Large intestine (tissue), 3 donors: ENCODE results near the gene HOXA2. TPM values are rescaled to one million over a fixed set of nuclear protein-coding genes. Genes with fewer than 3 reads are reported as not detected.

Experiments
- DNase-seq, 2 donors: peaks; one replicate each; pipeline versions ENCODE4 v3.0.0 to v3.0.0-alpha.2; 2013
- H3K27ac ChIP-seq: one replicate; pipeline ENCODE4 v1.5.1; 2013; ENCODE audit warnings: low read length
- H3K27me3 ChIP-seq: 2 replicates; pipeline ENCODE4 v1.6.1; 2013; ENCODE audit warnings: low read length; ENCODE audit not compliant: control insufficient read depth, insufficient read depth
- H3K36me3 ChIP-seq: 2 replicates; pipeline ENCODE4 v1.6.1; 2013; ENCODE audit warnings: low read length; ENCODE audit not compliant: control insufficient read depth, insufficient read depth
- H3K4me1 ChIP-seq: one replicate; pipeline ENCODE4 v1.6.1; 2013; ENCODE audit warnings: low read length; ENCODE audit not compliant: control insufficient read depth, insufficient read depth
- H3K4me3 ChIP-seq: one replicate; pipeline ENCODE4 v1.5.1; 2013; ENCODE audit warnings: low read length
- H3K9me3 ChIP-seq: one replicate; pipeline ENCODE4 v1.6.1; 2013; ENCODE audit warnings: mild to moderate bottlenecking, low read depth, low read length, moderate library complexity; ENCODE audit not compliant: control insufficient read depth
- WGBS: methylation state at CpG from one replicate; pipeline ENCODE4 v1.1.5; 2013; ENCODE audit warnings: low lambda C conversion rate; ENCODE audit not compliant: insufficient coverage; 5-methylcytosine and 5-hydroxymethylcytosine counted together
- polyA plus RNA-seq: library from polyadenylated mRNA; unstranded; fragments of 120-200 nt; gene quantifications from one replicate; pipeline ENCODE4 v1.2.1, GENCODE V29; 2013

HOXA2 gene
- polyA plus RNA-seq, 1 donor = 5.5 TPM

DNA sequence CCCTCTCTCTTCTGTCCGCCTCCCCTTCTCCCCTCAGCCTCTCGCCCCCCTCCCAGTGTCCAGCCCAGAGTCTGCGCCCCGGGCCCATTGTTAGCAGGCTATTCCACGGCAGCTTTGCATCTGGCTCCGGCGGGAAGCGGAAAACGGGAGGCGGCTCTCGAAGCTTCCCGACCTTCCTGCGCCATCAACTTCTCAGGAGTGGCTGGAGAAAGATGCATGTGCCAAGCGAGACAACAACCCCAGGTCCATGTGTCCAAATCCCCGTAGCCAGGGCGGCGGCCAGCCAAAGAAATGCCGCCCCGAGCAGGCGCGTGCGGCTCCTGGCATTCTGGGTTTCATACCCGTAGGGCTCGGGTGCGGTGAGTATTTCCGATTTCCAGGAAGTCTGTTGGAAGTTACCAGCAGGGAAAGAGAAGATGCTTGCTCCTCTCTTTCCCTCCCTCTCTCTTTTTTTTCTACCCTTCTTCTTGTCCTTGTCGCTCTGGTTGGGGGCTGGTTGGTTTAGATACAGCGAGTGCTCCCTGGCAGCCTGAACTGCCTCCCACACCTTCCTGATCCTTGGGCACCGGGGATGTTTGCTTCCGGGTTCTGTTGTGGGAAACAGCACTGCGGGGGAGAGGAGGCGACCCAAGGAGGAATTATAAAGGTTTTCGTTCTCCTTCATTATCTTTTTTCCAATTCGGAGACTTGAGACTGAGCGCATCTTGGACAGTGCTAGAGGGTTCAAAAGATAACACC, 1.2 kb upstream of the HOXA2 start:
- peaks cover 6% of the 10 kb centered on the region for H3K4me1 ChIP-seq
- peaks cover 8% of the 10 kb centered on the region for H3K9me3 ChIP-seq
- no CpG with 5 or more reads among the region's 35 CpGs for WGBS
- H3K4me3 ChIP-seq = peak overlapping the region; percentile 21
- DNase-seq = peak in 1 of 2 donors; percentile 39
- H3K27ac ChIP-seq = peak overlapping the region; percentile 80
- H3K36me3 ChIP-seq = peaks cover 22% of the 10 kb centered on the region
- peaks cover 34% of the 10 kb centered on the region for H3K27me3 ChIP-seq

DNA sequence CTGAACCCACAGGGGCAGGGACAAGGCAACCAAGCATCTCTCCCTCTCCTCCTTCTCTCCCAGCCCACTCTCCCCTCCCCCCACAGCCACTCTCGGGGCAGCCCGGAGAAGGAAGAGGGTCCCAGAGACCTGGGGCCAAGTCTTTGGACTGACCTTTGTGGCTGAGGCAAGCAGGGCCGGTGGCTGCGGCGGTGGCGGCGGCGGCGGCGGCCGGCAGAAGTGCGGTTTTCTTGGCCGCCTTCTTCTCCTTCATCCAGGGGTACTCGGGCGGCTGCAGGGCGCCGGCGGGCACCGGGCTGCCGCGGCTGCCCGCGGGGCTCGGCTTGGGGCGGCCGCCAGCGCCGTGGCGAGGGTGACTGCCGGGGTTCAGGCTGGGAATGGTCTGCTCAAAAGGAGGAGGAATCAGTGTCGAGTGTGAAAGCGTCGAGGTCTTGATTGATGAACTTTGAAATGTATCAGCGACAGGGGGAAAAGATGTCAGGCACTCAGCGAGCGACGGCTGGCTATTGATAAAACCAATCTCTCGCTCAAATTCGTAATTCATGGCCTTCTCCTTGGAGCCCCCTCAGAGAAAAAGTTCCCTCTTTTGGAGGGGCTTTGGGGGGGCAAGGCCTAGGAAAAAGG, 414 bp downstream of the HOXA2 start:
- peaks cover 16% of the 10 kb centered on the region for H3K4me1 ChIP-seq
- WGBS = no CpG with 5 or more reads among the region's 39 CpGs

DNA sequence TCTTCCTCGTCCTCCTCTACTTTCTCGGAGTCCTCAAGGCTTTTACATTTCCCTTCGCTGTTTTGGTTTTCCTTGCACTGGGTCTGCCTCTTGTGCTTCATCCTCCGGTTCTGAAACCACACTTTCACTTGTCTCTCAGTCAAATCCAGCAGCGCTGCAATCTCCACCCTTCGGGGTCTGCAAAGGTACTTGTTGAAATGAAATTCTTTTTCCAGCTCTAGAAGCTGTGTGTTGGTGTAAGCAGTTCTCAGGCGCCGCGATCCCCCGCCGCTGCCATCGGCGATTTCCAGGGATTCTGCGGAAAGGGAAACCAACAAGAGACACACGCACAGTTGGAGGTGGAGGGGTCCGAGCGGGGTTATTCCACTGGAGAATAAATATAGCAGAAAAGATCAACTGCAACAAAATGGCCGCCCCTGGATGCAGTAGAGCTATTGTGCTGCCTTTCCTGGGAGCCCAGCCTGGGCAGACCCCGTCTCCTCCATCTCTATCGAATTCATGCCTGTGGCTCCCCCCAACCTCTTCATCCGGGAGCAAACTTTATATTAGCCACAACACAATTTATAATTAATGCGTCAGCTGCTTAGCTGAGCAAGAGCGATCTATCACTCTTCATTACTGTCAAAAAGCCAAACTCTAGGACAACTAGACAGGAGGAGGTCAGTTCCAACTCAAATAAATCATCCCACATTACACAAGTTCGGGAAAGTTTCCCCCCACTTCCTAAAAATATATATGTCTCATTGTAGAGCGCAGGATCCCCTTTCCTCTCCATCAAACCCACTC, 1.1 kb downstream of the HOXA2 start:
- Histone ChIP-seq H3K36me3 (peaks cover 12% of the 10 kb centered on the region), H3K9me3 (peaks cover 2% of the 10 kb centered on the region), H3K27ac (peak overlapping the region; percentile 80), H3K4me1 (peaks cover 17% of the 10 kb centered on the region), H3K4me3 (peak overlapping the region; percentile 45), H3K27me3 (peaks cover 49% of the 10 kb centered on the region)
- 34% methylated on average over 3 of the region's 25 CpGs for whole genome bisulfite sequencing
- DNase-seq = peak in 1 of 2 donors; percentile 62

More for the DNA sequence above, 414 bp downstream of the HOXA2 start:
- H3K27ac ChIP-seq = peak overlapping the region; percentile 80
- H3K27me3 ChIP-seq = peaks cover 48% of the 10 kb centered on the region
- peaks cover 12% of the 10 kb centered on the region for H3K36me3 ChIP-seq
- peak in 1 of 2 donors; percentile 64 for DNase-seq
- peak overlapping the region; percentile 45 for H3K4me3 ChIP-seq
- H3K9me3 ChIP-seq = peaks cover 5% of the 10 kb centered on the region

DNA sequence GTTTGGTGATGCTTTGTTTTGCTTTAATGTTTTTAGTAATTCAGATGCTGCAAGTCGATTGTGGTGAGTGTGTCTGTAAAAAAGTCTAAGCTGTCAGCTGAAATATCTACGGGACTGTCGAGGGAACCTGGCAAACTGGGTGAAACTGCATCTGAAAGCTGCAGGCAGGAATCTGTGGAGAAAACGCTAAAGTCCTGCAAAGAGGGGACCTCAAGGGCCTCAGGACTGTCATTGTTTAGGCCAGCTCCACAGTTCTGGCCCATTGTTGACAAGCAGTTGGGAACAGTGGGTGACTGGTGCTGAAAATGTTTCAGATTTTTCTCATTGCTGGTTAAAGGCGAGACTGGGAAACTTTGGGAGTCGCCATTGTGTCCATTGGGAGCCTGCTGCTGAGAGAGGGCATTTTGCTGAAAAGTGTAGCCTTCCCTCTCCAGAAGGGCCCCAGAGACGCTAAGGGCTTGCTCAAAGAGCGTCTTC, 1.8 kb downstream of the HOXA2 start:
- peaks cover 17% of the 10 kb centered on the region for H3K4me1 ChIP-seq
- peaks cover 49% of the 10 kb centered on the region for H3K27me3 ChIP-seq
- H3K9me3 ChIP-seq = peaks cover 2% of the 10 kb centered on the region
- no peak for DNase-seq
- 33% methylated on average over 1 of the region's 8 CpGs for WGBS
- H3K36me3 ChIP-seq = peaks cover 11% of the 10 kb centered on the region
- H3K4me3 ChIP-seq = peak overlapping the region; percentile 45
- H3K27ac ChIP-seq = peak overlapping the region; percentile 80

DNA sequence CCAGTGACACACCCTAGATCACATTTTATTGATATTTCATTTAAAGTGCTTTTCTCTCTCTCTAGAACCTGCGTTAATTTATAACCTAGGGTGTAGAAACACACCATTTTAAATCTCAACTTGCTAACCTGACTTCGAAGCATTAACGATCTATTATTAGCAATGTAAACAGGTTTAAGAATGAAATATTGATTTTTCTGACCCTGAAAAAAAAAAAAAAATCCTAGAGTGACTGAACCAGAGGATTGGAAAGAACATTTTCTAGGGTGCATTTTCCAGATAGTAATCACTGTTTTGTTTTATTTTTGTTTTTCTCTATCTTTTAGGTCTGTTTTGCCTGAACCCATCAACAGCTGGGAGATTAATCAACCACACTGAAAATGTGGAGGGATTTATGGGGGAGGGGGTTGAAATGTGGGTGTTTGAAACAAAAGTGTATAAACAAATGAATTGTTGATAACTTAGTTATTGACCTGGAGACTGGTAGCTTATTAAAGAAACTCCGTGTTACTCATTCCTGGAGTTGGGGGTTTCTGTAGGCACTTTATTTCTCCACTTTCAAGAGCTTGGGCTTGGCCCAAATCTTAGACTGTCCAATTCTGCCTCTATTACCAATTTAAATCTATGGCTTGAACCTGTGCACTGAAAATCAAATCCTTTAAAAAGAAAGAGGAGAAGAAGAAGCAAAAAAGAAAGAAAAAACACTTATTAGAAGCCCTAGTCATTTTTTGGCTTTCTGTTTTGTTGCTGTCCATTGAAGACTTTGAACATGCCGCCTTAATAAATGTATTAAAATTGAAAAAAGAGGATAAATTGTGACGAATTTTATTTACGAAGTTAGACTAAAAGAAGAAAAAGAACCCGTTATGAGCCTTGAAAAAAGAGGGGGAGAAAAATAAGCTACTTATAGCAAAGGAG, 2.8 kb downstream of the HOXA2 start:
- Histone ChIP-seq H3K4me3 (peak overlapping the region; percentile 88), H3K27me3 (peaks cover 59% of the 10 kb centered on the region), H3K4me1 (peaks cover 17% of the 10 kb centered on the region), H3K9me3 (peaks cover 2% of the 10 kb centered on the region), H3K27ac (peak overlapping the region; percentile 80), H3K36me3 (peaks cover 7% of the 10 kb centered on the region)
- peak in 1 of 2 donors; percentile 28 for DNase-seq
- WGBS = 65% methylated on average over 5 of the region's 8 CpGs

DNA sequence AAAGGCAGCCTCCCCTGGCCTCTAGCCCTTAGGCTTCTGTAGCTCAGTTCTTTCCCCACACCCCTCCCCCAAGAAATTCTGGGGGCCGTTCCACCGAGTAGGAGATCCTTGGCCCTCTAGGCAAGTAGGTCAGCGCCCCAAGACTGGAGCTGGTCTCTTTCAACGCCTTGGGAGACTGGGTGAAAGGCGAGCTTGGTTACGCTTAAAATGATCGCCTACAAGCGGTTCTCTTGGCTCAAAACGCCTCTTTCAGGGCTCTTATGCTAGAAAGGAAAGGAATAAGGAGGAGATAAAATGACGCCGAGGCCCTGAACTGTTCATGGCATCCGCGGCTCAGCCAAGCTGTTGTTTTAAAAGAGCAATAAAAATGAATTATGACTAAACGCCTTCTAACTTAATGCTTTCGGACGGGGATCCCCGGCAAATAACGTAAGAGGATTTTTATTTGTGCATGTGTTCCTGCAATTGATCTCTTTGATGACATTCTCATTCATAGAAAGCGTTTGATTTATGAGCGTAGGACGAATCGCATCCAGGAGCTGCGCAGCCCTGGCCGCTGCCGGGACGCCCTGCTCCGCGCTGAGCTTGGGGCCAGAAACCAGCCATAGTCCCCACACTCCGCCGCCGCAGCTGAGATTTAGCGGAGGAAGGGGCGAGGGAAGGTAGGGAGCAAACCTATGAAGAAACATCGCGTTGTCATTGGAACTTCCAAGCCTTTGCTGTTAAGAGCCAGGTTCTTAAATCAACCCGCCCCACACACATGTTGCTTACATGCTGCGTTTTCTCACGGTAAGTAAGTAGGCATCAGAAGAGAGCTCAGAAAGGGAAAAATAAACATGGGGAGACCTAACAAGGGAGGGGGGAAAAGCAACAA, 3.7 kb downstream of the HOXA2 start:
- WGBS = no CpG with 5 or more reads among the region's 38 CpGs
- Histone ChIP-seq H3K27ac (peak overlapping the region; percentile 80), H3K36me3 (peaks cover 7% of the 10 kb centered on the region), H3K27me3 (peaks cover 61% of the 10 kb centered on the region), H3K4me1 (peaks cover 17% of the 10 kb centered on the region), H3K4me3 (peak overlapping the region; percentile 88), H3K9me3 (peaks cover 2% of the 10 kb centered on the region)
- peak in 1 of 2 donors; percentile 75 for DNase-seq

DNA sequence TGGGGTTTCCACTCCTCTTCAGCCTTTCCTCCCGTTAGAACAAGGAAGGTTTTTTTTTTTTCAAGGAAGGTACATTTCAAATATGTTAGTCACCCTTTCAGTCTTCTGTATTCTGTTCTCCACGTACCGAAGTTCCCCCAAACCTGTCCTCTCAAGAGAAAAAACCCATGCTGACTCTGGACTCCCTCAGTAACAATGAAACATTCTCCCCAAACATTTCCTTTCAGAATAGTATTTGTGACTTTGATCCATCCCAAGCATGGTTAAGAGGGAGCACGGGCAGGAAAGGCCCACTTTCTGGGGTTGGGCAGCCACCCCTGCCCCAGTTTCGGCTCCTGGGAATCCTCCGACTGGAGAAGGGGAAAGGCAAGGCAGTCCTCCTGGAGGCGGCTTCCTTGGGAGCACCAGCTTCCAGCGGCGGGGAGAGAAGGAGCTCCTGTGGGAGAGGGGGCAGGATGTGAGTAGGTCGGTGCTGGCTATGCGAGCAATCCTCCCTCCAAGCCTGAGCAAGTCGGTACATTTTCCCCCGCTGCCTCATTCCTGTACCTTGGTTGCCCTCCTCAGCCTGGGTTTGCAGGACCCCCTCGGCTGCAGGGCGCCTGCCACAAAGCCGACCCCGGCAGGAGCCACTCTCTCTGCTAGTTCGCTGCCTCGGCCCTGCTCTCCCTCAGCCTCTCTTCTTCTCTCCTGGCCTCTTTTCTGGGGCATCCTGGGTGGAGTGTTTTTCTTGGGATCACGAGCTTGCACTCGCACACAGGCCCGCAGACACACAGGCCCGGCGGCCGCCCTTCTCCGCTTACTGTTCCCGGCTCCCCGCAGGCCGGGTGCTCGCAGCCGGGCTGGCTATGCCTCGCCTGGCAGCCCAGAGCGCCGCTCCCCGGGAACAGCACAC, 4.6 kb downstream of the HOXA2 start:
- peak overlapping the region; percentile 88 for H3K4me3 ChIP-seq
- WGBS = no CpG with 5 or more reads among the region's 35 CpGs
- H3K4me1 ChIP-seq = peaks cover 17% of the 10 kb centered on the region
- peaks cover 7% of the 10 kb centered on the region for H3K36me3 ChIP-seq
- peaks cover 2% of the 10 kb centered on the region for H3K9me3 ChIP-seq
- peak in 1 of 2 donors; percentile 36 for DNase-seq
- peak overlapping the region; percentile 80 for H3K27ac ChIP-seq
- H3K27me3 ChIP-seq = peaks cover 54% of the 10 kb centered on the region

DNA sequence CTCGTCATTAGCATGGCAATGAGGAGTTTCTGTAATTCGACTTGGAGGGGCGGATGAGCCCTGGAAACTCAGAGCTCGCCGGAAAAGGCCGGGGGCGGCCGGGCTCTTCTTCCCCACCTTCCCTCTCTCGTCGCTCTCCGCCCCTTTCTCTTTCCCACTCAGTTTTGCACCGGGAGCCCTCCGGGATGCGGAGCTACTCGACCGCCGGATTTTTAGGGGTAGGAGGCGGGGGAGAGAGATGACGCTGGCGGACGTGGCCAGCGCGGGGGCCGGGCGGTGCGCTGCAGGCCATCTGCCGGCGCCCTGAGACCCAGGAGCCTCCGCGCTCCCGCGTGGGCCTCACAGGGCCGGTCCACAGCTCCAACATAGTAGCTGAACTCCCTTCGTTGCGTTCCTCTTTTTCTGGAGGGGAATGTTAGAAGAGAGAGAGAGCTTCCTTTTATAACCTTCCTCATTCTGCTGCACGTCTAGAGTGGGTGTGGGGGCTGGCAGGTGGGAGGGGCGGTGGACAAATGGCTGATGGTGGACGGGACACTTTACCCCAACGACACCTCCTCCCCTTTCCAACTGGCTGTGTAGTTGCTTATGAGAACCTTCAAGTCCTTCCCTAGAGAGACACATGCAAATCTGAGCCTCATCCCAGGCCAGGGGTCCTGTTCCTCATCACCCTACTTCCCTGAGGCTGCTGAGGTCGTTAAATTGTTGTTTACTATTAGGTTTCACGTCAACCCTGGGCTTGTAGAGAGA, 5.5 kb downstream of the HOXA2 start:
- Histone ChIP-seq H3K27me3 (peaks cover 48% of the 10 kb centered on the region), H3K36me3 (peaks cover 7% of the 10 kb centered on the region), H3K27ac (peak overlapping the region; percentile 80), H3K4me1 (peaks cover 14% of the 10 kb centered on the region), H3K4me3 (peak overlapping the region; percentile 88), H3K9me3 (peaks cover 2% of the 10 kb centered on the region)
- WGBS = no CpG with 5 or more reads among the region's 41 CpGs
- peak in 1 of 2 donors; percentile 55 for DNase-seq
